GM21529 (cell line): ENCODE results near the gene GDE1.

Source experiments
- ATAC-seq: cut with Tn5 transposase; IDR thresholded peaks from one replicate; pipeline ENCODE4 v1.9.1; 2021; ENCODE audit not compliant: unreplicated experiment

The GDE1 gene

GRCh38 chr16:19524356-19524615 is 2.4 kb upstream of the GDE1 start:
- no peak for ATAC-seq

- peak; percentile 72 for ATAC-seq
These were observed 1.9 kb upstream of the GDE1 start, which contains the start of gene CCP110 for GRCh38 chr16:19523559-19524355. TSS of gene CCP110 (plus strand) at chr16:19523942. CDS start at chr16:19527882, 3,940 bp downstream.

- no peak for ATAC-seq
These were observed 1.3 kb upstream of the GDE1 start for GRCh38 chr16:19523184-19523558.

- ATAC-seq: no peak
These were observed 862 bp upstream of the GDE1 start for GRCh38 chr16:19522760-19523159.

GRCh38 chr16:19522397-19522732 is 467 bp upstream of the GDE1 start:
- ATAC-seq: no peak

- no peak for ATAC-seq
These were observed 1.0 kb downstream of the GDE1 start for GRCh38 chr16:19520861-19521331.

- no peak for ATAC-seq
These were observed 3.5 kb downstream of the GDE1 start for GRCh38 chr16:19518388-19518787.

- no peak for ATAC-seq
These were observed 4.3 kb downstream of the GDE1 start for GRCh38 chr16:19517424-19518089.

GRCh38 chr16:19515757-19516156 is 6.1 kb downstream of the GDE1 start:
- no peak for ATAC-seq

- ATAC-seq: no peak
These were observed 8.4 kb downstream of the GDE1 start for GRCh38 chr16:19513377-19514053.

- ATAC-seq: no peak
These were observed 9.6 kb downstream of the GDE1 start for GRCh38 chr16:19512297-19512696.

GRCh38 chr16:19507867-19508266 is 14.0 kb downstream of the GDE1 start:
- ATAC-seq: no peak

GRCh38 chr16:19506965-19507364 is 14.9 kb downstream of the GDE1 start:
- ATAC-seq: no peak

- no peak for ATAC-seq
These were observed 16.1 kb downstream of the GDE1 start for GRCh38 chr16:19505600-19506303.

- no peak for ATAC-seq
These were observed 18.3 kb downstream of the GDE1 start for GRCh38 chr16:19503461-19504075.

GRCh38 chr16:19502395-19503131 is 19.3 kb downstream of the GDE1 start:
- ATAC-seq: no peak

- ATAC-seq: no peak
These were observed 22.4 kb downstream of the GDE1 start for GRCh38 chr16:19499481-19499880.

GRCh38 chr16:19499006-19499405 is 22.9 kb downstream of the GDE1 start:
- ATAC-seq: no peak

GRCh38 chr16:19497176-19497575 is 24.7 kb downstream of the GDE1 start:
- no peak for ATAC-seq

- ATAC-seq: no peak
These were observed 31.3 kb downstream of the GDE1 start for GRCh38 chr16:19490619-19491018.
